ENCODE results near the gene SLC15A3. TPM values are rescaled to one million over a fixed set of nuclear protein-coding genes. Genes with fewer than 3 reads are reported as not detected.

The SLC15A3 gene
- total RNA-seq, 4 donors from 2014 or later, result 3.7 to 61.9 (median 8.8) TPM

- Histone ChIP-seq H3K27me3 (peaks cover 0 to 10% of the 10 kb centered on the region in 2 donors), H3K4me3 (no peak overlapping the region), H3K36me3 (no peaks in the 10 kb centered on the region), H3K4me1 (peaks cover 5 to 23% (median 12%) of the 10 kb centered on the region in 4 donors), H3K9me3 (no peaks in the 10 kb centered on the region), H3K27ac (no peak overlapping the region)
- TF ChIP-seq POLR2A (IDR thresholded peaks at IDR 0.05) (no peak), CTCF (IDR thresholded peaks at IDR 0.05) (no peak)
- peak in 1 of 3 donors; percentile 40 for DNase-seq
Observed at GRCh38 chr11:60928563-60929001, 23.4 kb downstream of the SLC15A3 start.

- Histone ChIP-seq H3K9me3 (no peaks in the 10 kb centered on the region), H3K4me3 (no peak overlapping the region), H3K4me1 (peaks cover 5 to 23% (median 11%) of the 10 kb centered on the region in 4 donors), H3K27ac (no peak overlapping the region), H3K36me3 (peaks cover 0 to 5% (median 0%) of the 10 kb centered on the region in 3 donors), H3K27me3 (peaks cover 0 to 10% of the 10 kb centered on the region in 2 donors)
- TF ChIP-seq CTCF (IDR thresholded peaks at IDR 0.05), result no peak
- TF ChIP-seq POLR2A (IDR thresholded peaks at IDR 0.05), result no peak
- peak in 1 of 3 donors; percentile 37 for DNase-seq
Observed at GRCh38 chr11:60927600-60927999, 24.4 kb downstream of the SLC15A3 start.

GRCh38 chr11:60927061-60927592, 24.8 kb downstream of the SLC15A3 start:
- peaks cover 5 to 23% (median 11%) of the 10 kb centered on the region in 4 donors for H3K4me1 ChIP-seq
- peaks cover 0 to 10% of the 10 kb centered on the region in 2 donors for H3K27me3 ChIP-seq
- TF ChIP-seq POLR2A (IDR thresholded peaks at IDR 0.05) (no peak), CTCF (IDR thresholded peaks at IDR 0.05) (no peak)
- H3K27ac ChIP-seq, result no peak overlapping the region
- H3K9me3 ChIP-seq, result no peaks in the 10 kb centered on the region
- peak in 1 of 3 donors; percentile 20 for DNase-seq
- no peak overlapping the region for H3K4me3 ChIP-seq
- H3K36me3 ChIP-seq, result peaks cover 0 to 9% (median 0%) of the 10 kb centered on the region in 3 donors

- peaks cover 3 to 23% (median 9%) of the 10 kb centered on the region in 4 donors for H3K4me1 ChIP-seq
- H3K27me3 ChIP-seq, result peaks cover 0 to 10% of the 10 kb centered on the region in 2 donors
- peak in 1 of 3 donors; percentile 34 for DNase-seq
- no peak overlapping the region for H3K27ac ChIP-seq
- no peak overlapping the region for H3K4me3 ChIP-seq
- peaks cover 0 to 16% (median 0%) of the 10 kb centered on the region in 3 donors for H3K36me3 ChIP-seq
- no peak for TF ChIP-seq POLR2A (IDR thresholded peaks at IDR 0.05)
- TF ChIP-seq CTCF (IDR thresholded peaks at IDR 0.05), result no peak
- no peaks in the 10 kb centered on the region for H3K9me3 ChIP-seq
Observed at GRCh38 chr11:60926500-60926899, 25.5 kb downstream of the SLC15A3 start.

- DNase-seq, result peak in 1 of 3 donors; percentile 33
- Histone ChIP-seq H3K27me3 (peaks cover 0 to 10% of the 10 kb centered on the region in 2 donors), H3K27ac (no peak overlapping the region), H3K9me3 (no peaks in the 10 kb centered on the region), H3K4me1 (peaks cover 0 to 23% (median 7%) of the 10 kb centered on the region in 4 donors), H3K36me3 (peaks cover 0 to 22% (median 0%) of the 10 kb centered on the region in 3 donors), H3K4me3 (no peak overlapping the region)
- no peak for TF ChIP-seq POLR2A (IDR thresholded peaks at IDR 0.05)
- TF ChIP-seq CTCF (IDR thresholded peaks at IDR 0.05), result no peak
Observed at GRCh38 chr11:60925868-60926267, 26.1 kb downstream of the SLC15A3 start.
